Vagina (tissue), 2 donors: Measurements from ENCODE around the gene BACE2.

Experiments used
- POLR2A ChIP-seq, 2 donors: fragments of 450-650 bp; IDR thresholded peaks; one replicate each; pipeline ENCODE4 v1.6.1; 2017; ENCODE audit warnings: antibody characterized with exemption in 2 of 2, mild to moderate bottlenecking in 2 of 2, moderate library complexity in 2 of 2
- POLR2AphosphoS5 ChIP-seq, 2 donors: sonication (generic); formaldehyde crosslinking; IDR thresholded peaks; one replicate each; pipeline ENCODE4 v1.9.0; 2017; ENCODE audit warnings: antibody characterized with exemption in 2 of 2, mild to moderate bottlenecking in 2 of 2, low read depth in 1 of 2; ENCODE audit not compliant: insufficient read depth in 1 of 2
- TF ChIP-seq, protein P1 (sequence below), 3 experiments: fragments of 450-650 bp in 2 of 3; fragments of 200-600 bp in 1 of 3; sonication (generic) in 1 of 3; IDR thresholded peaks; one replicate each; pipeline ENCODE4 v1.5.1; 2017 to 2019; ENCODE audit warnings: antibody characterized with exemption in 3 of 3, mild to moderate bottlenecking in 2 of 3, moderate library complexity in 2 of 3

DNA sequence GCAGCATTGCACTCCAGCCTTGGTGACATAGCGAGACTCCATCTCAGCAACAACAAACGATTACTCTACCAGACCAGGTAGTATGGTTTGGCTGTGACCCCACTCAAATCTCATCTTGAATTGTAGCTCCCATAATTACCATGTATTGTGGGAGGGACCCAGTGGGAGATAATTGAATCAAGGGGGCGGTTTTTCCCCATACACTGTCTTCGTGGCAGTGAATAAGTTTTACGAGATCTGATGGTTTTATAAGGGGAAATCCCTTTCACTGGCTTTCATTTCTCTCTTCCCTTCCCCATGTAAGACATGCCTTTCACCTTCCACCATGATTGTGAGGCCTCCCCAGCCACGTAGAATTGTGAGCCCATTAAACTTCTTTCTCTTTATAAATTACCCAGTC is 66.0 kb downstream of the BACE2 start:
- TF ChIP-seq POLR2AphosphoS5 (IDR thresholded peaks at IDR 0.05; ENCODE audit: insufficient read depth in 1 of 2, low read depth in 1 of 2), result no peak
- TF ChIP-seq, protein P1, sequence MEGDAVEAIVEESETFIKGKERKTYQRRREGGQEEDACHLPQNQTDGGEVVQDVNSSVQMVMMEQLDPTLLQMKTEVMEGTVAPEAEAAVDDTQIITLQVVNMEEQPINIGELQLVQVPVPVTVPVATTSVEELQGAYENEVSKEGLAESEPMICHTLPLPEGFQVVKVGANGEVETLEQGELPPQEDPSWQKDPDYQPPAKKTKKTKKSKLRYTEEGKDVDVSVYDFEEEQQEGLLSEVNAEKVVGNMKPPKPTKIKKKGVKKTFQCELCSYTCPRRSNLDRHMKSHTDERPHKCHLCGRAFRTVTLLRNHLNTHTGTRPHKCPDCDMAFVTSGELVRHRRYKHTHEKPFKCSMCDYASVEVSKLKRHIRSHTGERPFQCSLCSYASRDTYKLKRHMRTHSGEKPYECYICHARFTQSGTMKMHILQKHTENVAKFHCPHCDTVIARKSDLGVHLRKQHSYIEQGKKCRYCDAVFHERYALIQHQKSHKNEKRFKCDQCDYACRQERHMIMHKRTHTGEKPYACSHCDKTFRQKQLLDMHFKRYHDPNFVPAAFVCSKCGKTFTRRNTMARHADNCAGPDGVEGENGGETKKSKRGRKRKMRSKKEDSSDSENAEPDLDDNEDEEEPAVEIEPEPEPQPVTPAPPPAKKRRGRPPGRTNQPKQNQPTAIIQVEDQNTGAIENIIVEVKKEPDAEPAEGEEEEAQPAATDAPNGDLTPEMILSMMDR (IDR thresholded peaks at IDR 0.05), result no peak
- TF ChIP-seq POLR2A (IDR thresholded peaks at IDR 0.05), result no peak
